IMR-90 (cell line): ENCODE results near the gene EDIL3. TPM values are rescaled to one million over a fixed set of nuclear protein-coding genes. Genes with fewer than 3 reads are reported as not detected.
A peak's percentile ranks its signal among the peaks of the same experiment; 100 is the strongest.

Experiments
- ATAC-seq: fragments of 200-7000 bp; cut with Tn5 transposase; 2 replicates; pipeline ENCODE4 v1.9.1; 2020; ENCODE audit warnings: low read depth, mild to moderate bottlenecking, moderate library complexity
- BruUV-seq: library from RNA; stranded (reverse); fragments of 400-500 nt; replicated peaks from 2 replicates; lab custom pipeline; 2021; lab: Mats Ljungman, UMichigan
- CTCF ChIA-PET: fragments of 300-600 bp; formaldehyde crosslinking; extraction: SDS; loops from one replicate; lab custom pipeline; 2021; ENCODE audit warnings: antibody characterized with exemption; lab: Yijun Ruan, JAX
- POLR2A ChIA-PET: fragments of 300-600 bp; sonication (Branson Sonifier 250); formaldehyde crosslinking; loops from one replicate; lab custom pipeline; 2022; ENCODE audit warnings: antibody characterized with exemption; ENCODE audit not compliant: unreplicated experiment; lab: Charles Lee
- DNase-seq: peaks from one replicate; pipeline ENCODE4 v3.0.0; 2013
- H2AFZ ChIP-seq: replicated peaks from 2 replicates; pipeline ENCODE3; 2013; ENCODE audit warnings: low read length, mild to moderate bottlenecking; ENCODE audit not compliant: poor library complexity
- H2AK5ac ChIP-seq: 2 replicates; pipeline ENCODE4 v1.6.1; 2013; ENCODE audit warnings: low read depth, low read length, inconsistent platforms
- H2AK9ac ChIP-seq: replicated peaks from 2 replicates; pipeline ENCODE3; 2013; ENCODE audit warnings: mild to moderate bottlenecking, low read depth, low read length, moderate library complexity; ENCODE audit not compliant: poor library complexity
- H2BK120ac ChIP-seq: 2 replicates; pipeline ENCODE4 v1.6.1; 2013; ENCODE audit warnings: low read depth, low read length, inconsistent platforms
- H2BK15ac ChIP-seq: 3 replicates; pipeline ENCODE4 v1.6.1; 2013; ENCODE audit warnings: low read depth, low read length, inconsistent platforms
- H2BK20ac ChIP-seq: 2 replicates; pipeline ENCODE4 v1.6.1; 2013; ENCODE audit warnings: low read depth, mild to moderate bottlenecking, inconsistent platforms, low read length, moderate library complexity
- H2BK5ac ChIP-seq: 2 replicates; pipeline ENCODE4 v1.6.1; 2013; ENCODE audit warnings: mild to moderate bottlenecking, low read depth, low read length, inconsistent platforms; ENCODE audit not compliant: poor library complexity, severe bottlenecking
- H3K14ac ChIP-seq: replicated peaks from 2 replicates; pipeline ENCODE4 v1.6.1; 2013; ENCODE audit warnings: low read depth, low read length, inconsistent platforms
- H3K18ac ChIP-seq: 2 replicates; pipeline ENCODE4 v1.6.1; 2013; ENCODE audit warnings: low read depth, low read length, control low read depth
- H3K23ac ChIP-seq: 2 replicates; pipeline ENCODE4 v1.6.1; 2013; ENCODE audit warnings: low read depth, low read length, inconsistent platforms
- H3K27ac ChIP-seq: 2 replicates; pipeline ENCODE4 v1.5.1; 2013; ENCODE audit warnings: mild to moderate bottlenecking, control low read depth, low read length; ENCODE audit not compliant: insufficient read depth
- H3K27me3 ChIP-seq: 2 replicates; pipeline ENCODE4 v1.6.1; 2013; ENCODE audit warnings: low read length; ENCODE audit not compliant: control insufficient read depth, insufficient read depth
- H3K36me3 ChIP-seq: 2 replicates; pipeline ENCODE4 v1.6.1; 2013; ENCODE audit warnings: low read length, mixed read lengths; ENCODE audit not compliant: control insufficient read depth, insufficient read depth
- H3K4ac ChIP-seq: 2 replicates; pipeline ENCODE4 v1.6.1; 2013; ENCODE audit warnings: low read depth, low read length, inconsistent platforms
- H3K4me1 ChIP-seq: 2 replicates; pipeline ENCODE4 v1.6.1; 2013; ENCODE audit warnings: low read length, mixed read lengths; ENCODE audit not compliant: control insufficient read depth, insufficient read depth
- H3K4me2 ChIP-seq: 2 replicates; pipeline ENCODE4 v1.6.1; 2013; ENCODE audit warnings: low read depth, mild to moderate bottlenecking, control low read depth, low read length, moderate library complexity
- H3K4me3 ChIP-seq: 2 replicates; pipeline ENCODE4 v1.5.1; 2013; ENCODE audit warnings: low read depth, mild to moderate bottlenecking, control low read depth, low read length, moderate library complexity; ENCODE audit not compliant: insufficient read depth
- H3K56ac ChIP-seq: 2 replicates; pipeline ENCODE4 v1.6.1; 2013; ENCODE audit warnings: low read length, inconsistent platforms; ENCODE audit not compliant: insufficient read depth; ENCODE audit errors: extremely low read depth
- H3K79me1 ChIP-seq, 2 experiments: 2 replicates each; pipeline ENCODE4 v1.6.1; 2013; ENCODE audit warnings: low read length in 2 of 2, inconsistent platforms in 1 of 2, low read depth in 1 of 2
- H3K9ac ChIP-seq: 2 replicates; pipeline ENCODE4 v1.6.1; 2013; ENCODE audit warnings: low read depth, low read length, control low read depth
- H3K9me1 ChIP-seq: 2 replicates; pipeline ENCODE4 v1.6.1; 2013; ENCODE audit warnings: low read length, inconsistent platforms; ENCODE audit not compliant: insufficient read depth
- H3K9me3 ChIP-seq: 2 replicates; pipeline ENCODE4 v1.6.1; 2013; ENCODE audit warnings: low read length; ENCODE audit not compliant: control insufficient read depth, insufficient read depth
- H4K20me1 ChIP-seq: 2 replicates; pipeline ENCODE4 v1.6.1; 2013; ENCODE audit warnings: low read length, inconsistent platforms; ENCODE audit not compliant: insufficient read depth
- H4K5ac ChIP-seq: 2 replicates; pipeline ENCODE4 v1.6.1; 2013; ENCODE audit warnings: mild to moderate bottlenecking, low read depth, low read length, control low read depth
- H4K8ac ChIP-seq, 2 experiments: 2 replicates each; pipeline ENCODE4 v1.6.1; 2013; ENCODE audit warnings: low read depth in 2 of 2, low read length in 2 of 2, control low read depth in 1 of 2, inconsistent platforms in 1 of 2
- H4K91ac ChIP-seq: 2 replicates; pipeline ENCODE4 v1.6.1; 2013; ENCODE audit warnings: low read depth, low read length, inconsistent platforms; ENCODE audit not compliant: insufficient read depth
- BHLHE40 ChIP-seq: fragments of 150-350 bp; IDR thresholded peaks from 2 replicates; pipeline ENCODE4 v1.6.1; 2016; ENCODE audit warnings: mild to moderate bottlenecking, low read depth, low read length
- CEBPB ChIP-seq: IDR thresholded peaks from 2 replicates; pipeline ENCODE4 v1.6.1; 2012; ENCODE audit warnings: low read depth, low read length, improper control_type of control experiment
- CHD1 ChIP-seq: IDR thresholded peaks from 2 replicates; pipeline ENCODE4 v1.6.1; 2012; ENCODE audit warnings: low read depth, low read length, improper control_type of control experiment
- CTCF ChIP-seq: conservative IDR thresholded peaks from 2 replicates; pipeline ENCODE4 v1.5.1; 2012; ENCODE audit warnings: mild to moderate bottlenecking, low read depth, low read length, improper control_type of control experiment
- ELK1 ChIP-seq: fragments of 150-350 bp; IDR thresholded peaks from 2 replicates; pipeline ENCODE4 v1.6.1; 2016; ENCODE audit warnings: low read depth, mild to moderate bottlenecking, low read length, moderate library complexity, borderline replicate concordance
- FOS ChIP-seq: fragments of 150-350 bp; IDR thresholded peaks from 2 replicates; pipeline ENCODE4 v1.6.1; 2016; ENCODE audit warnings: low read depth, low read length
- MAFK ChIP-seq: IDR thresholded peaks from 2 replicates; pipeline ENCODE4 v1.6.1; 2012; ENCODE audit warnings: low read depth, low read length, improper control_type of control experiment
- MXI1 ChIP-seq: IDR thresholded peaks from 2 replicates; pipeline ENCODE4 v1.6.1; 2012; ENCODE audit warnings: low read depth, mild to moderate bottlenecking, low read length, moderate library complexity, borderline replicate concordance
- POLR2A ChIP-seq: IDR thresholded peaks from 2 replicates; pipeline ENCODE4 v1.6.1; 2012; ENCODE audit warnings: mild to moderate bottlenecking, low read depth, low read length
- RAD21 ChIP-seq: IDR thresholded peaks from 2 replicates; pipeline ENCODE4 v1.6.1; 2012; ENCODE audit warnings: low read length, improper control_type of control experiment
- RCOR1 ChIP-seq: IDR thresholded peaks from 2 replicates; pipeline ENCODE4 v1.6.1; 2012; ENCODE audit warnings: mild to moderate bottlenecking, low read length, improper control_type of control experiment; ENCODE audit not compliant: insufficient replicate concordance
- RFX5 ChIP-seq: IDR thresholded peaks from 2 replicates; pipeline ENCODE4 v1.8.0; 2012; ENCODE audit warnings: low read depth, mild to moderate bottlenecking, low read length, moderate library complexity
- SMC3 ChIP-seq: fragments of 150-350 bp; IDR thresholded peaks from 2 replicates; pipeline ENCODE4 v1.6.1; 2016; ENCODE audit warnings: low read depth, mild to moderate bottlenecking, antibody characterized with exemption, low read length, moderate library complexity
- WGBS, 2 experiments: methylation state at CpG; one replicate each; pipeline versions ENCODE4 v1.1.5 to v1.1.7; 2013; ENCODE audit warnings: missing lambda C conversion rate in 2 of 2; ENCODE audit not compliant: insufficient read length in 1 of 2; ENCODE audit errors: extremely low coverage in 2 of 2; 5-methylcytosine and 5-hydroxymethylcytosine counted together
- dilution Hi-C: fragments of 300-500 bp; cut with HindIII; formaldehyde crosslinking; loops from one replicate; pipeline ENCODE4 v1.14.3; 2018; ENCODE audit warnings: low sequenced_read_pairs; ENCODE audit not compliant: unreplicated experiment
- in situ Hi-C: fragments of 300-500 bp; cut with MboI; formaldehyde crosslinking; loops from 3 replicates; pipeline ENCODE4 v1.14.3; 2019; ENCODE audit warnings: low sequenced_read_pairs, inconsistent platforms, mixed read lengths
- intact Hi-C: fragments of 100-400 bp; cut with micrococcal nuclease; formaldehyde crosslinking; loops from 2 replicates; pipeline ENCODE4 v1.10.0; 2022
- polyA plus RNA-seq, 3 experiments: library from polyadenylated mRNA; depleted of rRNA; stranded (reverse); fragments of >200 nt; gene quantifications; 2 replicates each; pipeline ENCODE4 v1.2.3, GENCODE V29; 2012; ENCODE audit warnings: low replicate concordance in 1 of 3
- total RNA-seq: library from RNA; depleted of rRNA; stranded (reverse); fragments of >200 nt; gene quantifications from 2 replicates; pipeline ENCODE4 v1.2.3, GENCODE V29; 2012

Gene EDIL3
- total and polyA plus RNA-seq, 2 of the 4 experiments (the other 2 are of a cell fraction): 55.5 to 82.8 TPM

- Histone ChIP-seq H4K91ac (no peak overlapping the region), H3K4ac (no peak overlapping the region), H3K4me1 (no peaks in the 10 kb centered on the region; the same call in 1 of the 2 replicates), H2BK120ac (no peak overlapping the region), H2BK5ac (no peak overlapping the region), H2BK20ac (no peak overlapping the region), H3K18ac (no peak overlapping the region), H3K9ac (no peak overlapping the region), H3K27me3 (no peaks in the 10 kb centered on the region), H3K9me3 (no peaks in the 10 kb centered on the region), H3K27ac (no peak overlapping the region), H3K56ac (no peak overlapping the region), H3K9me1 (no peaks in the 10 kb centered on the region), H3K4me3 (no peak overlapping the region), H2AK5ac (no peak overlapping the region), H3K4me2 (no peak overlapping the region), H4K8ac (no peak overlapping the region), H2AK9ac (no peak overlapping the region), H2BK15ac (no peak overlapping the region), H4K5ac (no peak overlapping the region), H3K79me1 (no peaks in the 10 kb centered on the region), H2AFZ (peak overlapping the region; percentile 29), H3K14ac (no peak overlapping the region), H3K36me3 (no peaks in the 10 kb centered on the region), H3K23ac (no peak overlapping the region), H4K20me1 (no peaks in the 10 kb centered on the region)
- BruUV-seq: no TSS peak
- intact Hi-C loops (no loop called here), dilution Hi-C loops (no loop called here), in situ Hi-C loops (no loop called here)
- DNase-seq (peak; percentile 12), ATAC-seq (no peak)
- ChIA-PET CTCF (no interaction called here), POLR2A (no interaction called here)
- no CpG with 5 or more reads among the region's 3 CpGs for WGBS, 2 experiments
- TF ChIP-seq BHLHE40 (no peak), MAFK (no peak), SMC3 (no peak), RFX5 (no peak), ELK1 (no peak), FOS (no peak), RAD21 (no peak), CTCF (no peak), RCOR1 (no peak), CEBPB (no peak), POLR2A (no peak), MXI1 (no peak), CHD1 (no peak)
Observed at GRCh38 chr5:84430863-84431663, 46.4 kb upstream of the EDIL3 start.
